HG03280 (cell line): ENCODE data around the gene EYA4.

Experiments
- ATAC-seq: cut with Tn5 transposase; IDR thresholded peaks from one replicate; pipeline ENCODE4 v1.9.1; 2021; ENCODE audit warnings: mild to moderate bottlenecking, moderate library complexity; ENCODE audit not compliant: unreplicated experiment

EYA4 gene

GRCh38 chr6:133502441-133503335 is 261.5 kb downstream of the EYA4 start:
- no peak for ATAC-seq

GRCh38 chr6:133503336-133503729 is 262.2 kb downstream of the EYA4 start:
- no peak for ATAC-seq

DNA sequence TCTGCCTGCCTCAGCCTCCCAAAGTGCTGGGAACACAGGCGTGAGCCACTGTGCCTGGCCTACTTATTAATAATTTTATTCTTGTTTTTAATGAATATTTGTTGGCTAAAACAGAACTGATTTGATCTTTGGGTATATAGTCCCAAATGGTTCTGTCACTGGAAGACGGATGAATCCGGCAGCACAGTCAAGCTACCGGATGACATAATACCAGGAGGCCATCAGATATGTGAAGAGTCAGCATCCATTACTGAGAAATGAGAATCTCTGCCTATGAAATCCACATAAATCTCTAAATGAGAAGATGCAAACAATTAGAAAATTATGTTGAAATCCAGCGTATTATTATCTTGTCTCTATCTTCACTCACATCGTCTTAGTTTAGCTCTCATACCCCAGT is 263.0 kb downstream of the EYA4 start:
- ATAC-seq: no peak

DNA sequence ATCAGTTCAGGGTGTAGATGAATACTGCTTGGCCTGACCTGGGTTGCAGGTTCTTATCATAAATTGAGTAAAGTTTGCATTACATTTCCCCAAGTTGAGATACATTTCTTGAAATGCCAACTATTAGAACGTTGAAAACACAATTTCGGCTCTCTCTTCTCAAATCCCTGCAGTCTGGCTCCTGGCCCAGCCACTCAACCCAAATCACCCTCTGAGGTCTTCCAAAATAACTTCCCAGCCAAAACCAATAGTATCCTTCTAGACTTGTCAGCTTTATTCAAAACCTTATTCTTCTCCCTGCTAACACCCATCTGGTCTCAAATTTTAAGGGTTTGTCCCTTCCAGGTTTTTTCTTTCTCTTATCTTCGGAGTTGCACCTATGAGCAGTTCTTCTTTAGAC is 263.6 kb downstream of the EYA4 start:
- no peak for ATAC-seq

- no peak for ATAC-seq
Measured at GRCh38 chr6:133505681-133506080, 264.5 kb downstream of the EYA4 start.

- no peak for ATAC-seq
Measured at GRCh38 chr6:133512410-133513016, 271.4 kb downstream of the EYA4 start.

DNA sequence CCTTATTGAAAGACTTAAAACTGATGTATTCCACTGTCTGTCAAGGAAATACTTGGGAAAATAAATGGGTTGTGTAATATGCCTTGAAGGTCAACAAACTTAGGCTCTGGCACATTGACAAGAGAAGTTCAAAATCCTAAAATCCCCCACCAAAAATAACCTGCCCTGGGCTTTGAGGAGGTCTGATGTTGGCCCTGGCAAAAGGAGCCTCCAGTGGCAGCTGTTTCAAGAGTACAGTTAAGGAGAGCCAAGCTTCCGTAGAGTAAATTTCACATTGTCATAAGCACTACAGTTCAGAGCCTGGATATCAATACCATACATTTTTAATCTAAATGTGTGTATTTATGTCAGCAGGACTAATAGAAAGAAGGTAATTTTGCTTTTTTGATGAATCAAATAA is 282.7 kb downstream of the EYA4 start:
- no peak for ATAC-seq

GRCh38 chr6:133526436-133526835 is 285.3 kb downstream of the EYA4 start:
- ATAC-seq: no peak

DNA sequence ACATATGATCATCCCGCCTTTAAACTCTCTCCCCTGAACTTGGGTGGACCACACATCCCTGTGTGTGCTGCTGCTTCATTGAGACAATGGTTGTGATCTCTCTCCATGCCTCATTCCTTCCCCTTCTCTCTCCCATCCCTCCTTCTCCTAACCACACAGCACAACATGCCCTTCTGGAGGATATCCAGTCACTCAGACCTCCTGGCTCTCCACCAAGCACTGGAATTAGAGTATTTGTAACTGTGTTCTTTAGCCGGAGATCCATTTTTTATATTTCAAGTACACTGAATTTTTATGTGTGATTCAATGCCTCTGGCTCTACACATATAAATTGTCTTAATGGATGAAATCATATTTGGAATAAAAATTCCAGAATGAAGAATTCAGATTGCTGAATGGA is 287.4 kb downstream of the EYA4 start:
- ATAC-seq: no peak

- ATAC-seq: no peak
Measured at GRCh38 chr6:133532908-133533307, 291.8 kb downstream of the EYA4 start.

DNA sequence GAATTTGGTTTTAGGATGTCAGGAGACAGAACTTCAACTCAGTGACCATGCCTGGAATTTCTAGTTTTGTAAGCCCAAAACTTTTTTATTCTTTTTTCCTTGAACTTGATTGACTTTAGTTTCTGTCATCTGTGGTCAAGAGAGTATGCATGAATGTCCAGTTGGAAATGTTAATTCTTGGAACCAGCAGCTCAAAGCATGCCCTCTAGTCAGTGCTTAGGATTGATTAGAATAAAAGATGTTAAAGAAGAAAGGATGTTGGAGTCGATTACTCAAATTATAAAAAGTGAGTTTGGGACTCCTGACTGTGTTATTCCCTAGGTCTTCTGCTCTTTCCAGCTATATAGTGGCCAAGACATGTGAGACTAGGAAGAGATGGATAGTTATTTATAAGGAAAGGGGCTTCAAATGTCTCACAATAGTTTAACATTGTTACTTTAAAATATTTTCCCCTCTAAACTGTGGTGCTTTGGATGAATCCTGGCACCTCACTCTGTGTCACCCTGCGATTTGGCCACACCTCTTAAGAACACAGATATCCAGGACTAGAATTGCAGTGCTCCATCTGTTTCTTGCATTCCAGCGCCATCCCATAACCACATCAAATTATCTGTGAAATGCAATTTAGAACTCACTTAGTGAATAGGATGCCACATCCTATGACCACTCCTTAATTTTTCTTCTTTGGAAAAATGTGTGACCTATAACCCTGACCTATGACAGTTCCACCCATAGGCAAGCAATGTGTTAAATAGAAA is 298.5 kb downstream of the EYA4 start:
- no peak for ATAC-seq

- no peak for ATAC-seq
Measured at GRCh38 chr6:133540361-133540760, 299.2 kb downstream of the EYA4 start.

DNA sequence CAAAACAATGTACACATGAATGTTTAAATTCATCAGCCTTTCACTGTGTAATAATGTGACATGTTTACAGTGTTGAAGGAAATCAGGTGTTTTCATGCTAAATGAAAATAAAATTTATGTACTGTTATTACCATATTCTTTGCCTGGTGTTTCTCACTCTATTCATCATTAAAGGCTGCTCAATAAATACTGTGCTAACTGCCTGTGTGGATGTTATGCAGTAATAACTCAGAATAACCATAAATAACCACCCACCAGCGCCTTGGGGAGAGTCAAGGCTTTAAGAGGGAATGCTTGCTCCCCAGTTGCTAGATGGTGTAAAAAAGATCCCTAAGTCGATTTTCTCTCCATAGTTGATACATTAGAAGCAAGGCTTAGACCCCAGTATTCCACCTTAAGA is 299.9 kb downstream of the EYA4 start:
- no peak for ATAC-seq

GRCh38 chr6:133542056-133542821 is 301.1 kb downstream of the EYA4 start:
- ATAC-seq: no peak

DNA sequence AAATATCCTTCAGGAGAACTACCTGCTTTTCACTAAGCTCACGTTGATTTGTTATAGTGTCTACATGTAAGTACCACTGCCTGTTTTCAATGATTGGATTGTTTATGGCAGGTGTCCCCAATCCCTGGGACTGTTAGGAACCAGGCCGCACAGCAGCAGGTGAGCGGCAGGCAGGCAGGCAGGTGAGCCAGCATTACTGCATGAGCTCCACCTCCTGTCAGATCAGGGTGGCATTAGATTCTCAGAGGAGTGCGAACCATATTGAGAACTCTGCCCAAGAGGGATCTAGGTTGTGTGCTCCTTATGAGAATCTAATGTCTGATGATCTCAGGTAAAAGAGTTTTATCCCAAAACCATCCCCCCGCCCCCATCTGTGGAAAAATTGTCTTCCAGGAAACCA is 303.3 kb downstream of the EYA4 start:
- no peak for ATAC-seq

- ATAC-seq: no peak
Measured at GRCh38 chr6:133546098-133546497, 304.9 kb downstream of the EYA4 start.

DNA sequence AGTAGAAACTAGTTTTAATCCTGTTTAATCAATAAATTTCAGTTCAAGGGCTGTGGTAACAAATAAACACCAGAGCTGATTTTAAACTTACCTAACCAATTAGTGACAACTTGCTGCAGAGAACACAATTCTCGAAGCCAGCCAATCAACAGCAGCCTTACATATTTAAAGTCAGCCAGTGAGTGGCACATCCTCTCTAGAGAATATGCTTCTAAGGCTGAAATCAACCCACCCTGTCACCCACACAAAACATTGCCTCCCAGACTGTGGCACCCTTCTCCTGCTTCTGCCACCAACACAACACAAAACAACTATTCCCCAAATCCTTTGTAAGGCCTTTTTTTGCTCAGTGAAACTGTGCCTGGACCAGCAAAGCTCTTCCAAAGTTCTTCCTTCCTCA is 306.0 kb downstream of the EYA4 start:
- ATAC-seq: no peak

GRCh38 chr6:133548423-133549159 is 307.4 kb downstream of the EYA4 start:
- ATAC-seq: no peak

DNA sequence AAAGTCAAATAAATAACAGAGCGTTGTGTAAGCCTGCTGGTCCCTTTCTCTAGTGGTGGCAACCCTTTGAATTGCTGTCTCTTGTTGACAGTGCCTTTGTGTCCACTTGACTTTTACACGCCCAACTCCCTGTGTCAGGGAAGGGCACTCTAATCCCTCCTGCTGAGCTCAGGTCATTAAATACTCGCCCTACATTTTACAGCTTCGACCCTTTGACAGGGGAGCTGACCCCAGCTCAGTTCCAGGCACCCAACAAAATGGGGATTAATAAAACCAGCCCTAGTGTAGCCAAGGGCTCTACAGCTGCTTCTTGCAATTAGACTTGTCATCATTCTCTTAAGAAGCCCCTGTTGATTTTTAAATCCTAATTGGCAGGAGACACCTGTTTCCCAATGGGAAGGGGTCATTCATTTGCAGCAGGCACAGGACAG is 308.2 kb downstream of the EYA4 start:
- ATAC-seq: no peak

DNA sequence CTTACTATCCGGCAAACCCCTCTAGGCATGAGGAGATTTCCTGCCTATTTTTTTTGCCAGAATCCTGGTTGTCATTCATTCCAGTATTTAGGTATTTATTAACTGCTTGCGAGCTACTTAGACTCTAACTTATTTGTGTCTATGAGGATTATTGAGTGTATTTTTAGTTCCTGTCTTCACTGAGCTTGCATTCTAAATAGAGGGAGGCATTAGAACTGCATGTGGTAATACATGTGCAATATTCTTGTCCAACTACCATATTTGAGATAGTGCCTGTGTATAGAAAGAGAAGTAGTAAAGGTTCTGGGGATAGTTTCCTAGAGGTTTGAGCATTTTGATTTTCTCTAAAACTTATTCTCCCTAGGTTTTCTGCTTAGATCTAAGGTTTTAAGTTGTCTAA is 308.9 kb downstream of the EYA4 start:
- ATAC-seq: no peak
